ENCODE measurements around the gene MYEOV. TPM values are rescaled to one million over a fixed set of nuclear protein-coding genes. Genes with fewer than 3 reads are reported as not detected.

Gene MYEOV
- total RNA-seq, 1 donor from 2014 or later, result not detected

GRCh38 chr11:69320326-69320725 is 26.4 kb downstream of the MYEOV start:
- H3K9me3 Mint-ChIP-seq (ENCODE audit: unreplicated experiment), result no peaks in the 10 kb centered on the region
- no peak for TF ChIP-seq CTCF (IDR thresholded peaks at IDR 0.05; ENCODE audit: unreplicated experiment)
- peaks cover 3% of the 10 kb centered on the region for H3K36me3 Mint-ChIP-seq (ENCODE audit: low read depth, unreplicated experiment)
- H3K4me1 Mint-ChIP-seq (ENCODE audit: unreplicated experiment), result no peaks in the 10 kb centered on the region
- H3K4me3 Mint-ChIP-seq (ENCODE audit: unreplicated experiment), result no peak overlapping the region
- peaks cover 3% of the 10 kb centered on the region for H3K27me3 Mint-ChIP-seq (ENCODE audit: unreplicated experiment)
- H3K27ac Mint-ChIP-seq (ENCODE audit: unreplicated experiment), result no peak overlapping the region
- no peak for DNase-seq (ENCODE audit: low spot score)

- peaks cover 3% of the 10 kb centered on the region for H3K27me3 Mint-ChIP-seq (ENCODE audit: unreplicated experiment)
- H3K36me3 Mint-ChIP-seq (ENCODE audit: low read depth, unreplicated experiment), result peaks cover 3% of the 10 kb centered on the region
- no peaks in the 10 kb centered on the region for H3K9me3 Mint-ChIP-seq (ENCODE audit: unreplicated experiment)
- H3K4me1 Mint-ChIP-seq (ENCODE audit: unreplicated experiment), result no peaks in the 10 kb centered on the region
- DNase-seq (ENCODE audit: low spot score), result no peak
- no peak for TF ChIP-seq CTCF (IDR thresholded peaks at IDR 0.05; ENCODE audit: unreplicated experiment)
- no peak overlapping the region for H3K4me3 Mint-ChIP-seq (ENCODE audit: unreplicated experiment)
- no peak overlapping the region for H3K27ac Mint-ChIP-seq (ENCODE audit: unreplicated experiment)
Observed at GRCh38 chr11:69320756-69321741, 27.1 kb downstream of the MYEOV start.

- no peaks in the 10 kb centered on the region for H3K9me3 Mint-ChIP-seq (ENCODE audit: unreplicated experiment)
- peaks cover 3% of the 10 kb centered on the region for H3K36me3 Mint-ChIP-seq (ENCODE audit: low read depth, unreplicated experiment)
- DNase-seq (ENCODE audit: low spot score), result no peak
- no peak overlapping the region for H3K27ac Mint-ChIP-seq (ENCODE audit: unreplicated experiment)
- H3K27me3 Mint-ChIP-seq (ENCODE audit: unreplicated experiment), result peaks cover 3% of the 10 kb centered on the region
- no peaks in the 10 kb centered on the region for H3K4me1 Mint-ChIP-seq (ENCODE audit: unreplicated experiment)
- no peak for TF ChIP-seq CTCF (IDR thresholded peaks at IDR 0.05; ENCODE audit: unreplicated experiment)
- no peak overlapping the region for H3K4me3 Mint-ChIP-seq (ENCODE audit: unreplicated experiment)
Observed at GRCh38 chr11:69321877-69322361, 28.0 kb downstream of the MYEOV start.

GRCh38 chr11:69325446-69325845 is 31.5 kb downstream of the MYEOV start:
- Mint-ChIP-seq H3K4me3 (ENCODE audit: unreplicated experiment) (no peak overlapping the region), H3K27ac (ENCODE audit: unreplicated experiment) (no peak overlapping the region), H3K9me3 (ENCODE audit: unreplicated experiment) (no peaks in the 10 kb centered on the region), H3K4me1 (ENCODE audit: unreplicated experiment) (peaks cover 3% of the 10 kb centered on the region), H3K27me3 (ENCODE audit: unreplicated experiment) (peaks cover 1% of the 10 kb centered on the region), H3K36me3 (ENCODE audit: low read depth, unreplicated experiment) (peaks cover 3% of the 10 kb centered on the region)
- no peak for TF ChIP-seq CTCF (IDR thresholded peaks at IDR 0.05; ENCODE audit: unreplicated experiment)
- DNase-seq (ENCODE audit: low spot score), result no peak

All from endothelial cell (in vitro differentiated cells).